HG03060 (cell line): ENCODE data around the gene ZNF223.
A peak's percentile ranks its signal among the peaks of the same experiment; 100 is the strongest.

Experiments used
- ATAC-seq: cut with Tn5 transposase; IDR thresholded peaks from one replicate; pipeline ENCODE4 v1.9.1; 2021; ENCODE audit warnings: low read depth, moderate number of reproducible peaks; ENCODE audit not compliant: unreplicated experiment

The ZNF223 gene

DNA sequence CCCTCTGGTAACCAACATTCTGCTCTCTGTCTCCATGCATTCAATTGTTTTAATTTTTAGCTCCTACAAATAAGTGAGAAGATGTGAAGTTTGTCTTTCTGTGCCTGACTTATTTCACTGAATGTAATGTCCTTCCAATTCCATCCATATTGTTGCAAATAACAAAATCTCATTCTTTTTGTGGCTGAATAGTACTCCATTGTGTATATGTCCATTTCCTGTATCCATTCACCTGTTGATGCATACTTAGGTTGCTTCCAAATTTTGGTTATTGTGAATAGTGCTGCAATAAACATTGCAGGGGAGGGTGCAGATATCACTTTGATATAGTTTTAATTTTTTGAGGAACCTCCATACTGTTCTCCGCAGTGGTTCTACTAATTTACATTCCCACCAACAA, 17.6 kb downstream of the ZNF223 start:
- no peak for ATAC-seq

DNA sequence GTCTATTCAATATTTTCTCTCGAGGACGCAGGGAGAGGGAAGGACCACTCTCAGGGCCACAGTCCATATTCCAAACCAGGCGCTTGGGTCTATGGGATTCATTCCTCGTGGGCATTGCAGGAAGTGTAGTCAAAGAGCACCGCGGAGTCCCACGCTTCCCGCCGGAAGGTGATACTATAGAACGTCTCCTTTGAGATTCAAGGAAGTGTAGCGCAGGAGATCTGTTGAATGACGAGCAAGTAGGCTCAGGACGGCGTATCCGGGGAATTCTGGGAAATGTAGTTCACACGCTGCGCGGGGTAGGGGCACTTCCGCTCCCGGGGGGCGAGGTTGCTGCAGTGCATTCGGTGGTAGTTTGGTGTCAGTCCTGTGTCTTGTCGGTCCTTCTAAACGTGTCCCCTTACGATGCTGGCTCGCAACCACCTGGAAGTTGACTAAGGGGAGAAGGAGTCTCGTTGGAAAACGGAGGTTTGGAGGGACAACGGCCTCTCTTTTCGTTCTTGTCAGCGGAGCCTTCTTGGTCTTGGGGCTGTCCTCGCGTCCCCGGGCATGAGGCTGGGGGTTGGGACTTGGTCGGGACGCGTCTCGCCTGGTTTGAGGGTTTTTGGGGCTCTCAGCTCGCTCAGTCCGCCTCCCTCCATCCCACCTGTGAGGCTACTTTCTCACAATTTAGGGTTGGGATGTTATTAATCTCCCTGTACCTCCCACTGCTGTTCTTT, 20.1 kb downstream of the ZNF223 start, which contains the start of gene ZNF284:
ZNF284 (plus strand) TSS at position 336 of the 719 bp plus-strand sequence. CDS start 4,231 bp downstream, outside the sequence.
- no peak for ATAC-seq

DNA sequence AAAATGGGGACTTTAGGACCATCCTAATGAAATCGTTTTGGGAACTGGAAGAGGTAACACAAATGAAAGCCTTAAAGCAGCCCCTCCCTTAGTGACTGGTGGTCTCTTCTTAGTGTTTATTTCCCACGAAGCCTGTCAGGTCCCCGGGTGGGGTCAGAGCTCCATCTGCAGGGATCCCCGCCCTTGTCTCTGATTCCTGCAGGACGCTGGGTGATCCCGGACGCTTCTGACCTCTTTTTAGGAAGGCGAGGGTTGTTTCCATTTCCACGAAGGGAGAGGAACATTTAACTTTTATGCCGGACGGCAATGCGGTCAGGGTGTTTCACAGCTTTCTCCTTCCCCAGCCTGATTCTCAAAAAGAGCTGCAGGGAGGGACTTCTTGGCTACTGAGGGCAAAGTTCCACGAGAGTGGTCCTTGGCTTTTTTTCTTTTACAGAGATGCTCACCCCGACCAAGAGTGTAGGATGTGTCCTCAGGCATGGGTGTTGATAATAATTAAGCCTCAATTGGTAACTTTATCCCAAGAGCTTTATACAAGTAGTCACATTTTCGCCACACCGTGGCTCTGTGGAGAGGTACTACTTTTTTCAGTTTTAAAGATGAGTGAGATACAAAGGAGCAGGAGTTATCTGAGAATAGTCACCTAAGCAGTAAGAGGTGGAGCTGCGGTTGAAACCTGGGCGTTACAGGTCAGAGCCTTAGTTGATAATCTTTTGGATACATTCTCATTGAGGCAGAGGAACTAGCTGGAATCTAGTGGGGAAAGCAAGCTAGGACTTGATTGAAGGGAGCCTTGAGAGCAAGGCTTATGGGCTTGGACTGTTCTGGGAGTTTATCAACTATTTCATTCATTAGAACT, 20.9 kb downstream of the ZNF223 start:
- ATAC-seq = no peak

DNA sequence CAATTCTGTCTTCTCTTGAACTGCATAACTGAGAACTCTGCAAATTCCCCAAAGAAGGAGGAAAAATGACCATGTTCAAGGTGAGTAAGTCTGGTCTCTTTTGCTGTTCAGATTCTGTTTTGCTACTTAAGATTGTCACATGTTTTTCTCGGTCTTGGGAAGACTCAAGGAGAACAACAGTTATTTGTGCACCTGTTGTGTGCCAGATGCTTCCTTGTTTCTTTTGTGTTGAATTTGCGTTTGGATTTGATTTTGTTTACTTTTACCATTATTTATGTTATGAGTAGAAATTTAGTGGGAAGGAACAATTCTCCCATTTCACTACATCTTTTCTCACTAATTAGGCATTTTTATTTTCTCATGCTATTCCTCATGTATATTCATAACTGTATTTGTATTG, 24.5 kb downstream of the ZNF223 start:
- no peak for ATAC-seq

DNA sequence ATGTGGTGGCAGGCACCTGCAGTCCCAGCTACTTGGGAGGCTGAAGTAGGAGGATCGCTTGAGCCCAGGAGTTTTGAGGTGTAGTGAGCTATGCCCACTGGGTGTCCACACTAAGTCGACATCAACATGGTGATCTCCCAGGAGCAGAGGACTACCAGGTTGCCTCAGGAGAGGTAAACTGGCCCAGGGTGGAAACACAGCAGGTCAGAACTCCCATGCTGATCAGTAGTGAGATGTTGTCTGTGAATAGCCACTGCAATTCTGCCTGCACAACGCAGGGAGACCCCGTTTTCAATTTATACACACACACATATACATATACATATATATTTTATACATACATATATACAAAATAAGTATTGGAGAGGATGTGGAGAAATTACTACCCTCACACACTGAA, 40.3 kb downstream of the ZNF223 start:
- no peak for ATAC-seq

DNA sequence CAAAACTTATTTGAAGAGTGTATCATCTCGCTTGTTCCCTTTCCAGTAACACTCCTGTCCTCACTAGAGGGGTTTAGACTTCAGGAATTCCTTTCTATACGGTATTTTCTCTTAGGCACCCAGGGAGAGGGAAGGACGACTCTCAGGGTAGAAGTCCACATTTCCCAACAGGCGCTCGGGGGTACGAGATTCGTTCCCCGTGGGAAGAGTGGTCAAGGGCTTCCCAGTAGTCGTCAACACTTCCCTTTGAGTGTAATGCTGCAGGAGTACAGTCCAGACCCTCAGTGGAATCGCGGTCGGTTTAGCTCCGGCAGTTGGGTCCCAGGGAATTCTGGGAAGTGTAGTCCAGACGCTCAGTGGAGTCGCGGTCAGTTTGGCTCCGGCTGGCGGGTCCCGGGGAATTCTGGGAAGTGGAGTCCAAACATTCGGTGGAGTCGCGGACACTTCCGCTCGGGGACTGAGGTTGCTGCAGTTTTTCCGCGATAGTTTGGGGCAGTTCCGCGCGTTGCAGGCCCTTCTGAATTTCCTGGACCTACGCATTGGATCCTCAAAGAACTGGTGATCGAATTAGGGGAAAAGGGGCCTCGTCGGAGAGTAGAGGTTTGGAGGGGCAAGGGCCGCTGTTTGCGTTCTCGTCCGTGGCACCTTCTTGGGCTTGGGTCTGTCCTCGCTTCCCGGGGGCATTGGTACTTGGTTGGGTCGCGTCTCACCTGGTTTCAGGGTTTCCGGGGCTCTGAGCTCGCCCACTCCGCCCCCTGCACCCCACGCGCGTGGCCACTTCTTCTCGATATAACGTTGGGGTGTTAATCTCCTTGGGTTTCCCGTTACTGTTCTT, 42.3 kb downstream of the ZNF223 start, which contains the start of gene ZNF224:
ZNF224 (plus strand) TSS at position 431 of the 835 bp plus-strand sequence. CDS start 3,513 bp downstream, outside the sequence.
- ATAC-seq = peak; percentile 61

DNA sequence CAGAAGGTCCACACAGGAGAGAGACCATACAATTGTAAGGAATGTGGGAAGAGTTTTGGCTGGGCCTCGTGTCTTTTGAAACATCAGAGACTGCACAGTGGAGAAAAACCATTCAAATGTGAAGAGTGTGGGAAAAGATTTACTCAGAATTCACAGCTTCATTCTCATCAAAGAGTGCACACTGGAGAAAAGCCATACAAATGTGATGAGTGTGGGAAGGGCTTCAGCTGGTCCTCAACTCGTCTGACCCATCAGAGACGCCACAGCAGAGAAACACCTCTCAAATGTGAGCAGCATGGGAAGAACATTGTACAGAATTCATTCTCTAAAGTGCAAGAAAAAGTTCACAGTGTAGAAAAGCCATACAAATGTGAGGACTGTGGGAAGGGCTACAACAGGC, 55.9 kb downstream of the ZNF223 start:
- ATAC-seq = no peak

DNA sequence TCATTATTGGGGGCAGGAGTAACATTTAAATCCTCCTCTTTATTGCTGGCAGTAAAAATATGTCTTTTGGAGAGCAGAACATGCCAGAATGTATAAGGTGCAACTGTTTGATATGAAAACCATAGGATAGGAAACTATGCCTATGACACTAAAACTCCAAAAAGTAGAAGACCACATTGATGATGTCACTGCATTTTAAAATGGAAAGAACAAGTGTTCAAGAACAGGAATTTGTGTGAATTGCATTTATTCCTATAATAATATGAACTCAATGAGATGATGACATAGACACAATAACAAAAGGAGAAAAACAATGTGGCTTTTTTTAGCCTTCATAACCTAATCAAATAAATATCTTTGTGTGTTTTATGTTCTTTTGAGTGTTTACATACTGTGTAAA, 57.6 kb downstream of the ZNF223 start:
- no peak for ATAC-seq

DNA sequence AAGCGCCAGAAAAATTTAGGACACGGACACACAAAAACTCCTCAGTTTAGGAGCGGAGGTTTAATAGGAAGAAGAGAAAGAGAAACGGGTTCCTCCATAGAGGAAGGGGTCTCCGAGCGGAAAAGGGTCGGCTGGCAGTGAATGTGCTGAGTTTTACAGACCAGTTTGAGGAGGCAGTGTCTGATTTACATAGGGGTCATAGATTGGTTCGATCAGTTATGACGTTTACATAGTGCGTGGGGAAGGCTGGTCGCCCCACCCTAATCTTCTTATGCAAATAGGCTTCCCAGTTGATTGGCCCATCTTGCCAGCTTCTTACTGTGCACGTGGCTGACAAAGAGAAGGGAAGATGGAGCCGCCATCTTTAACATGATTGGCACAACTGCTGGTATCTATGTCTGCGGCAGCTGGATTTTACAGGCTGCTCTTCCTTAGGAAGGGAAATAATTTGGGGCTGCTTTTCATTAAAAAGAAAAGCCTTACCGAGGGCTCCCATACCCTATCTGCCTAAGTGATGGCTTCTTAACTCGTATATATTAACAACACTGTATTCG, 60.2 kb downstream of the ZNF223 start:
- ATAC-seq = no peak

DNA sequence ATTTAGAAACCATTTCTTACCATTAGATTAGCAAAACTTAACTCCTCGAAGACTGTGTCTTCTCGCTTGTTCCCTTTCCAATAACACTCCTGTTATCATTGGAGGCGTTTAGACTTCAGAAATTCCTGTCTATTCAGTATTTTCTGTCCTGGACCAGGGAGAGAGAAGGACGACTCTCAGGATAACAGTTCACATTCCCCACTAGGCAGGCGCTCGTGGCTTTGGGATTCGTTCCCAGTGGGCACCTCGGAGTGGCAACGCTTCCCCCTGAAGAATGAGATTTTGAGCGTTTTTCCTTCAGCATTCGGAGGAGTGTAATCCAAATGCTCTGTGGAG, 60.9 kb downstream of the ZNF223 start:
- no peak for ATAC-seq

DNA sequence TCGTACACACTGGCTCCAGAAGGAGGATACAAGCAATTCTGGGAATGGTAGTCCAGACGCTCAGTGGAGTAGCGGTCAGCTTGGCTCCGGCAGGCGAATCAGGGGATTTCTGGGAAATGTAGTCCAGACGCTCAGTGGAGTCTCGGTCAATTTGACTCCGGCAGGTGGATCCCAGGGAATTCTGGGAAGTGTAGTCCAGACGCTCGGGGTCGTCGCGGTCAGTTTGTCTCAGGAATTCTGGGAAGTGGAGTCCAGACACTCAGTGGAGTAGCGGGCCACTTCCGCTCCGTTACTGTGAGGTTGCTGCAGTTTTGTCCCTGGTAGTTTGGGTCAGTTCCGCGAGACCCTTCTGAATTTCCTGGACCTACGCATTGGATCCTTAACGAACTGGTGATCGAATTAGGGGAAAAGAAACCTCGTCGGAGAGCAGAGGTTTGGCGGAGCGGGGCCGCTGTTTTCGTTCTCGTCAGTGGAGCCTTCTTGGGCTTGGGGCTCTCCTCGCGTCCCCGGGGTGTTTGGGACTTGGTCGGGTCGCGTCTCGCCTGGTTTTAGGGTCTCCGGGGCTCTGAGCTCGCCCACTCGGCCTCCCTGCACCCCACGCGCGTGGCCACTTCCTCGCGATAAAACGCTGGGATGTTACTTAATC, 61.4 kb downstream of the ZNF223 start, which contains the start of gene ZNF225:
ZNF225 (plus strand) TSS at position 262 of the 646 bp plus-strand sequence. CDS start 2,429 bp downstream, outside the sequence.
- peak; percentile 66 for ATAC-seq

DNA sequence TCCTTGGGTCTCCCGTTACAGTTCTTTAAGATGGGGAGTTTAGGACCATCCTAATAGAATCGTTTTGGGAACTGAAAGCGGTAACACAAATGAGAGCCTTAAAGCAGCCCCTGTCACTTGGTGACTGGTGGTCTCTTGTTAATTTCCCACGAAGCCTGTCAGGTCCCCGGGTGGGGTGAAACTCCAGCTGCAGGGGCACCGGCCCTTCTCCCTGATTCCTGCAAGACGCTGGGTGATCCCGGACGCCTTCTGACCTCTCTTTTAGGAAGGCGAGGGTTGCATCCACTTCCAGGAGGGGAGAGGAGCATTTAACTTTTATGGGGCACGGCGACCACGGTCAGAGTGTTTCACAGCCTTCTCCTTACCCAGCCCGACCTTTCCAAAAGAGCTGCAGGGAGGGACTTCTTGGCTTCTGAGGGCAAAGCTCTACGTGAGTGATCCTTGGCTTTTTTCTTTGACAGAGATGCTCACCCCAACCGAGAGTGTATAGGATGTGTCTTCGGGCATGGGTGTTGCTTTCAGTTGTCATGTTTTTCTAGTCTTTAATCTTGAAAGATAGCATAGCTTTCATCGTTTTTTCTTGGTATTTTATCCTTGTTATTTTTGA, 62.1 kb downstream of the ZNF223 start:
- ATAC-seq = no peak
